Brain pericyte (primary cell): ENCODE data around the gene TLCD1.

Experiments
- DNase-seq: peaks from one replicate; pipeline ENCODE4 v3.0.0-alpha.2; 2012; ENCODE audit warnings: low read depth, low spot score

TLCD1 gene

DNA sequence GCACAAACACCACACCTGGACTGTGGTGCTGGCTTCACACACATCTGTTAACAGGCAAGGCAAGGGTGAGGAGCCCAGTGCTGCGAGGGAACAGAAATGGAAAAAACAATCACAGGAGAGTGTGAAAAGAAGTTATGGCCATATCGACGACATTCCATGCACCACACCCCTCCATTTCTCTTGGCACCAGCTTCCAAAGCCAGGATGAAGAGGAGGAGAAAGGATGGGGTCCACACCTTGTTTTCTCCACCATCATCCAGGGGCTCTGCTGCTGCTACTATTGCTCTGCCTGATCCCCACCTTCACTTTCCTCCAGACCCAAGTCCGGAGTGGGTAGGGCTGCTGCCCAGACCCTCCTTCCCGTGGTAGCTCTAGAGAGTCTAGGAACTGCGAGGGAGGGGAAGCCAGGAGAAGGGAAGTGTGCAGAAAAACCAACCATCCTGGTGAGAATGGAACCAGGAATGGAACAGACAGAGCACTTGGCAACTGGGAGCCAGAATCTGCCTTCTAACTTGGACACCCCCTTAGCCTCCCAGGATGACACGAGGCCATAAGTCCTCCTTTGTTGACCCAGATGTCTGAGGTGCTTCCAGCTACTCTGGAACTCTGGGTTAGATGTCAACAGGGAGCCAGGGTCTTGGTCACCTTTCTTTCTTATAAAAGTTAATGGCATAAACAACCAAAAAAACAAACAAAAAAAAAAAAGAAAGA is 13.2 kb downstream of the TLCD1 start:
- no peak for DNase-seq

DNA sequence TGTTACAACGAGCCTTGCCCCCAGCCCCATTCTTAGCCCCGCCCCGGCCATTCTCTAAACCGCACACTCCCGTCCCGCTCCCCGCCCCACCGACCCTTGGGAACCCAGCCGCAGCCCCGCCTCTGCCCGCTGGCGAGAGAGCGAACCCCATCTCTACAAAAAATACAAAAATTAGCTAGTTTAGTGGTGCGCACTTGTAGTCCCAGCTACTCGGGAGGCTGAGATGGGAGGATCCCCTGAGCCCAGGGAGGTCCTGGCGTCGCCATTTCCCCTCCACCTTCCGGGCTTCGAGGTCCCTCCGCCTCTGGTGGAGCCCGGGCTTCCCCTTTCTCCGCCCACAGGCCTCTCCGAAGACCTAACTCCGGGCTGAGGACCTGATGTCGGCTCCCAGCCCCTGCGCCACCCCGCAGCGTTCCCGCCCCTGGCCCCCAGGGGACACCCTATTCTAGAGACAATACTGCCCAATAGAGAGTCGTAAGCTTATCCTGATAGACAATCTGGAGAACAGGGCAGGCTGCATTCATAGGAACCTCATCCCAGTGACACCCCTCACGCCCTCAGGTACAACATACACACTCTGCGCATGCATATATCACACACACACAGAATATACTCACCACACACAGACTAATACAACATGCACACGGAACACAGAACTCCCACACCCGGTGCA is 13.9 kb downstream of the TLCD1 start:
- no peak for DNase-seq

DNA sequence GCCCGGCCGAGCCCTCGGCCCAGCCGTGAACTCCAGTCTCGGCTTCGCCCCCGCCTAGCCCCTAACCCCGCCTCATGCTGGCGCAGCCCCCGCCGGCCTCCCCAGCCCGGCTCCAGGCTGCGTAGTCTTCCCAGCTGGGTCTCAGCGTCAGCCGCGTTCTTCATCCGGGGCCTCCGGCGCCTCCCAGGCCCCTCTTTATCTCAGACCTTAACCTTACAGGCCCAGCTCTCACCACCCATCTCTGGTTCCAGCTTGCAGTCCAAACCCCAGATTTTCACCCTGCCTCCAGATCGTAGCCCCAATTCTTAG is 14.4 kb downstream of the TLCD1 start, which contains the start of gene PROCA1:
Gene PROCA1 (minus strand): TSS at position 166 of the 309 bp plus-strand sequence. CDS start 228 bp downstream, outside the sequence.
- no peak for DNase-seq

- peak; percentile 71 for DNase-seq
Measured at GRCh38 chr17:28710861-28711722, 14.9 kb downstream of the TLCD1 start.

- DNase-seq = no peak
Measured at GRCh38 chr17:28707339-28707720, 18.7 kb downstream of the TLCD1 start.

- no peak for DNase-seq
Measured at GRCh38 chr17:28706471-28707338, 19.3 kb downstream of the TLCD1 start.

DNA sequence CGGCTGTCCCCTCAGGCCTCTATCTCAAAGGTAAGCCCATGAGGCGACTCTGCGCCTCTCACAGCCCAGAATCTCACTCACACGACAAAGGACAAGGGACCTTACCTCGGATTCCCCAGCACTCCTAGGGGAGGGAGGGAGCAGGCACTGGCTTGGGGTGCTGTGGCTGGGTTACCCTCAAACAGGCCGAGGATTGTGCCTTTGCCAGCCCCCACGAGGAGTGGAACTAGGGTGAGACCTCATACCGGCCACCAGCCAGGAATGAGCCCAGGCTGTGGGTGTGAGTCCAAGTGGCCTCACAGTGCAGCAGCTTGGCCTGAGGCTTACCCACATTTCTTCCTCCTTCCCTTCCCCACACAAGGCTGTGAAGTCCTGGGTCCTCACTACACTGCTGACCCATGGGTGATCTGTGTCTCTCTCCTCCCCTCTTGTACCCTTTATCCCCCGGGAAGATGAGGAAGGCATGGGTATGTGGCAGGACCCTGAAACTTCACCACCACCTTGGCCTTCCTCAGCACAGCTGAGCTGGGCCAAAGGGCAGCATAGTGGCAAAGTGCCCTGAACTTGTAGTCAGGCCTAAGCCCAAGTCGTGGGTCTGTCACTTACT is 20.2 kb downstream of the TLCD1 start:
- no peak for DNase-seq

- DNase-seq = no peak
Measured at GRCh38 chr17:28705074-28705659, 20.9 kb downstream of the TLCD1 start.

DNA sequence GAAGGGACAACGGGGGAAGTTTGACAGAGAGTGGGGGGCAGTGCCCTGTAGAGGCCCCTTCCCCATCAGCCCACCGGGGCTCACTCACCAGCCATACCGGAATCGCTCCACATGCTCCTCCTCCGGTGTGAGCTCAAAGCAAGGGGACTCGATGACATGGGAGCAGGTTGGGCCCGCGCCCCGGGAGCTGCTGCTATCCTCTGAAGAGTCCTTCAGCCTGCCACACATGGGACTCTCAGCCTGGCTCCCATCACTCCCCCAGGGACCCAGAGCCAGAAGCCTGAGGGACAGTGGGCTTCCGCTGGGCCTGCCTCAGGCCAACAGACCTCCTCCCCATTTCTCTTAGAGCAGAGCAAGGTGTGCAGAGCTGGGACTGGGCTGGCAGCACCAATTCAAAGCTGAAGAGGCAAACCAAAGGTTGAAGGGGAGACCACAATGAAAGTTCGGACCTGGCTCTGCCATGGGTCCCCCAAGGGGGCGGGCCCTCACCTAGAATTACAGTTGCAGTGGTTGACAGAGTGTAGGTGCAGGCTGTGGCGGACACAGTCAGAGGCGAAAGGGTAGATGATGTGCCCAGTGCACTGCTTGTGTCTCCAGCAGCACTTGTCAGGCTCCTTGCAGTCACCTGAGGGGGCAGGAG is 21.7 kb downstream of the TLCD1 start:
- no peak for DNase-seq

GRCh38 chr17:28703552-28704218 is 22.3 kb downstream of the TLCD1 start:
- no peak for DNase-seq

DNA sequence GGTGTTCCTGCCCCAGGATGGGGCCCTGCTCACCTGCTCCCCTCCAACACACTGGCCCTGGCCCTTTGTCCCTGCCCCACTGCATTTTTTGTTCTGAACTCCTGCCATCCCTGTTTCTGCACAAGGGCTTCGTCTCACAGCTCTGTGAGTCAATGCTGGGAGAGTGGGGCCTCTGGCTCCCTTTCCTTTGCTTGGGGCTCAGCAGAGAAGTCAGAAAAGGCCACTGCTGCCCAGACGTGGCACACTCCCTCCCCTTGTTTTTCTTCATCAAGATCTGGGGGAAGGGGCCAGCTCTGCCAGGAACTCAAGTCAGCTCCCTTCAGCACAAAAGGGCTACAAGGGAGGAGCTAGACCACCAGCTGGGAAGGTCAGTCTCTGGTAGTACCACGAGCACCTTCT is 23.3 kb downstream of the TLCD1 start:
- no peak for DNase-seq

DNA sequence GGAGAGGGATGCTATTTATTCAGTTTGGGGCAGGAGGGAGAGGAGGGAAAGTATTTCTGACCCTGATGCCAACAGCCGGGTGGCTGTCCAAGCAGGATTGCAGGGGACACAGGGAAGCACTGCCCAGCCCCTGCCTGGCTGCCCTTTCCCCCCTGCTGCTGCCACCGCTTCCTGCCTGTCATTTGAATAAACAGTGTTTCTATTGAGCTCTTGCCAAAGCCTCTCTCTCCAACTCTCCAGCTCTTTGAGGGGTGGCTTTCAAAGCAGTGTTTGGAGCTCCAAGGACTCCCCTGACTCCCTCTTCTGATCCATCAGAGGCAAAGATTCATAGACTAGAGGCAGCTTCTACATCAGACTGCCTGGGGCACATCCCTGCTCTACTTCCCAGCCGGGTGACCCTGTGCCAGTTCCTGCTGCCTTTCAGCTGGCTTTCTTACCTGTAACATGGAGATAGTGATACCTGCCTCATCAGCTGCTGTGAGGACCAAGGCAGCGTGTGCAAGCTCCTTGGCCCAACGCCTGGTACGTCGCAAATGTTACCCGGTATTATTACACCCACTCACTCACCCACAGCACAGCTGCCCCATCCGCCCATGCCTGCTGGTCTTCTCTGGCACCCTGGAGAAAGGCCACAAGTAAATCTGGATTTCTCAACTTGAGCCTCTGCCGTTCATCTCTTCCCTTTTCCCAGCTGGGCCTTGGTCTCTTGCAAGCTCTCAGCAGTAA is 23.8 kb downstream of the TLCD1 start:
- DNase-seq = no peak

- DNase-seq = no peak
Measured at GRCh38 chr17:28700830-28701492, 25.1 kb downstream of the TLCD1 start.

DNA sequence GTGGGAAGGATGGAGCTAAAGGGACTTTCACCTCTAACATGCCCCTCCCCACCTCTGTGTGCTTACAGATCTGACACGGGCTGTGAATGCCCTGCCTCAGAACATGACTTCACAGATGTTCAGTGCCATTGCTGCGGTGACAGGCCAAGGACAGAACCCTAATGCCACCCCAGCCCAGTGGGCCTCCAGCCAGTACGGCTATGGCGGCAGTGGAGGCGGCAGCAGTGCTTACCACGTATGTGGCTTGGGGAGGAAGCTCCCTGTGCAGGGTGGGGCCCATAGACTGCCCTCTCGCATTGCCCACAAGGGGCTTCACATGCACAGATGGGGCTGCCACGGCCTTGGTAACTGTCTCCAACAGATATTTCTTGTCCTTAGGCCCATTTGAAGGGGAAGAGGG is 25.8 kb downstream of the TLCD1 start:
- DNase-seq = no peak

DNA sequence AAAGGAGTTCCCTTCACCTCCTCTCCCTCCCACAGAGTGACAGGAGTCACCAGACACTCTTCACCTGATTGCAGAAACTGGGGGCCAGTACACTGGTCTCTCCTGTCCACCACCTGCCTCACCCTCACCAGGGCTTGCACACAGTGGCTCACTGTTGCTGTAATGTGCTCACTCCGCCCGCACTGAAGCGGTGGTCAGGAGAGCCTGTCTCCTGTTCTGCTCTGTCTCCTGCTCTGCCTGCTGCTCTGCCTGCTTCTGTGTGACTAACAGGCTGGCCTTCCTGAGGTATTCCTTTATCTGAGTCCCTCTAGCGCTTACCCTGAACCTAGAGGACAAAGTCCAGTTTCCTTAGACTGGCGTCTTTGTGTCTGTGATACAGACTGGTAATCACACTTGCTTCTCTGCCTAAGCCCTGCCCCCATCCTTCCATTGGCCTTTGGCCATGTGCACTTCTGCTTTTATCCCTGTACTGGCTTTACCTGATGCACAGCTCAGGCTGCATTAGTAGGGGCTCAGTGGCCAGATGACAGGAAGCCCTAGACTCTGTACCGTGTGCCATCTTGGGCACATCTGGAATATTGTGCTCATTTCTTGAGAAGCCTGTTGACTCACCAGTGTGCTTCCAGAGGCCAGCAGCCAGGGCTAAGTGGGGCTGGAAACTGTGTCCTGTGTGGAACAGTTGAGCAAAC is 27.6 kb downstream of the TLCD1 start:
- no peak for DNase-seq

GRCh38 chr17:28693869-28694268 is 32.2 kb downstream of the TLCD1 start:
- no peak for DNase-seq

GRCh38 chr17:28689011-28689410 is 37.0 kb downstream of the TLCD1 start:
- no peak for DNase-seq

GRCh38 chr17:28688481-28688880 is 37.6 kb downstream of the TLCD1 start:
- no peak for DNase-seq
